ENCODE results near the gene SRPK3. TPM values are rescaled to one million over a fixed set of nuclear protein-coding genes. Genes with fewer than 3 reads are reported as not detected.

SRPK3 gene
- total RNA-seq, 1 experiment from 2014 or later = 1.6 TPM

DNA sequence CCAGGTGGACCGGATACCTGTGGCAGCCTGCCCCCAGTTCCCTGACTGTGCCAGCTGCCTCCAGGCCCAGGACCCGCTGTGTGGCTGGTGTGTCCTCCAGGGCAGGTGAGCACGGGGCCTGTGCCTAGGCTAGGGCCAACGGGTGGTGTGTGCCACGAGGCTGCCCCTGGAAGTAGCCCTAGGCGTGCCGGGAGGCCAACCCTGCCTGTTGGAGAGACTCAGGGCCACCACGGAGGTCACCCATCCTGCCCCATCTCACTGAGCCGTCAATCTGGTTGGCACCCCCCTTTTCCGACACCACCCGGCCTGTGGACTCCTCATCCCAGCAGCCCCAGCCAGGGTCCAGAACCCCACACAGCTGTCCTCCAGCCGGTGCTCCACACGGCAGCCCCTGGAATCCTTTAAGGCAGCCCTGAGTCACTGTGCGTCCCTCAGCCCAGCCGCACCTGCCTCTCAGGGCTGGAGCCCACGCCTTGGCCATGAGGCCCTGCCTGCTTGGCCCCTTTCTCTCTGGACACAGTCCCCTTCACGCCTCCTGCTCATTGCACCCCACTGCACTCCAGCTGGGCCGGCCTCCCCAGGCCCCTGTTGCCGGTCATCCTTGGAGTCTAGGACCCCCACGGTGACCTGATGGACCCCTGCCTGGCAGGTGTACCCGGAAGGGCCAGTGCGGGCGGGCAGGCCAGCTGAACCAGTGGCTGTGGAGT, 11.5 kb upstream of the SRPK3 start:
- no peaks in the 10 kb centered on the region for H3K27me3 ChIP-seq (ENCODE audit: control insufficient read depth, insufficient read depth, low read length)
- no peak overlapping the region for H3K4me3 ChIP-seq (ENCODE audit: low read depth in 2 of 2, low read length in 2 of 2)
- DNase-seq (ENCODE audit: low read depth, low spot score) (no peak), ATAC-seq (no peak)
- H3K9me3 ChIP-seq (ENCODE audit: control insufficient read depth, insufficient read depth, low read depth, low read length) = no peaks in the 10 kb centered on the region
- H3K27ac ChIP-seq (ENCODE audit: low read length) = no peak overlapping the region
- intact Hi-C loops (cut with micrococcal nuclease; ENCODE audit: unreplicated experiment) = loop anchor here (10.0 kb wide), 2 partner anchors 115 to 155 kb away; partner anchors contain the start of genes ARHGAP4 and L1CAM
- POLR2A ChIA-PET = no interaction called here
- BruUV-seq (replicated peaks) = no TSS peak
- peaks cover 22% of the 10 kb centered on the region for H3K4me1 ChIP-seq (ENCODE audit: control insufficient read depth, insufficient read depth, low read length)
- in situ Hi-C loops (cut with HindIII; ENCODE audit: low pct_unique_long_range_greater_than_20kb, low sequenced_read_pairs) = no loop called here
- no peaks in the 10 kb centered on the region for H3K36me3 ChIP-seq (ENCODE audit: control insufficient read depth, insufficient read depth, low read length)
- CTCF ChIA-PET = no interaction called here
- no peak for TF ChIP-seq POLR2AphosphoS5 (IDR thresholded peaks at IDR 0.05; ENCODE audit: low read depth, low read length)
- TF ChIP-seq REST (IDR thresholded peaks at IDR 0.05; ENCODE audit: insufficient read depth in 1 of 2, low read depth in 2 of 2, low read length in 1 of 2) = no peak
- TF ChIP-seq SIN3A (IDR thresholded peaks at IDR 0.05; ENCODE audit: borderline replicate concordance, insufficient read depth, low read depth, low read length) = no peak
- no peak for TF ChIP-seq TCF7L2 (IDR thresholded peaks at IDR 0.05; ENCODE audit: low read depth, low read length)
- TF ChIP-seq, protein P1, sequence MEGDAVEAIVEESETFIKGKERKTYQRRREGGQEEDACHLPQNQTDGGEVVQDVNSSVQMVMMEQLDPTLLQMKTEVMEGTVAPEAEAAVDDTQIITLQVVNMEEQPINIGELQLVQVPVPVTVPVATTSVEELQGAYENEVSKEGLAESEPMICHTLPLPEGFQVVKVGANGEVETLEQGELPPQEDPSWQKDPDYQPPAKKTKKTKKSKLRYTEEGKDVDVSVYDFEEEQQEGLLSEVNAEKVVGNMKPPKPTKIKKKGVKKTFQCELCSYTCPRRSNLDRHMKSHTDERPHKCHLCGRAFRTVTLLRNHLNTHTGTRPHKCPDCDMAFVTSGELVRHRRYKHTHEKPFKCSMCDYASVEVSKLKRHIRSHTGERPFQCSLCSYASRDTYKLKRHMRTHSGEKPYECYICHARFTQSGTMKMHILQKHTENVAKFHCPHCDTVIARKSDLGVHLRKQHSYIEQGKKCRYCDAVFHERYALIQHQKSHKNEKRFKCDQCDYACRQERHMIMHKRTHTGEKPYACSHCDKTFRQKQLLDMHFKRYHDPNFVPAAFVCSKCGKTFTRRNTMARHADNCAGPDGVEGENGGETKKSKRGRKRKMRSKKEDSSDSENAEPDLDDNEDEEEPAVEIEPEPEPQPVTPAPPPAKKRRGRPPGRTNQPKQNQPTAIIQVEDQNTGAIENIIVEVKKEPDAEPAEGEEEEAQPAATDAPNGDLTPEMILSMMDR (IDR thresholded peaks at IDR 0.05) = no peak

DNA sequence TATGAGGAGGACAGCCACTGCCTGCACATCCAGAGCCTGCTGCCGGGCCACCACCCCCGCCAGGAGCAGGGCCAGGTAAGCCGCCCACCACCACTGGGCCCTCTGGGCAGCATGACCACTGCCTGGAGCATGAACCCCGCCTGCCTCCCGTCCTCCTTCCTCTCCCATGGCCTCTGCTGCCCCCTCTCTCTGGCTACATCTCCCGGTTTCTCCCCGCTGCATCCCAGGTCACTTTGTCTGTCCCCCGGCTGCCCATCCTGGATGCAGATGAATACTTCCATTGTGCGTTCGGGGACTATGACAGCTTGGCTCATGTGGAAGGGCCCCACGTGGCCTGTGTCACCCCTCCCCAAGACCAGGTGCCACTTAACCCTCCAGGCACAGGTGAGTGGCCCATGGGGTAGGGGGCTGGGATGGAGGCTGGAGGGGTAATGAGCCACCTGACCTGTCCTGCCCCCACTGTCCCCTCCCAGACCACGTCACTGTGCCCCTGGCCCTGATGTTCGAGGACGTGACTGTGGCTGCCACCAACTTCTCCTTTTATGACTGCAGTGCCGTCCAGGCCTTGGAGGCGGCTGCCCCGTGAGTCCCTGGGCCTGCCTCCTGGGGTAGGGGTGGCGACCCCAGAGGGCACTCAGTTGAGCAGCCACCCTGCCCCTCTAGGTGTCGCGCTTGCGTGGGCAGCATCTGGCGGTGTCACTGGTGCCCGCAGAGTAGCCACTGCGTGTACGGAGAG, 10.8 kb upstream of the SRPK3 start:
- TF ChIP-seq SIN3A (IDR thresholded peaks at IDR 0.05; ENCODE audit: borderline replicate concordance, insufficient read depth, low read depth, low read length) (no peak), REST (IDR thresholded peaks at IDR 0.05; ENCODE audit: insufficient read depth in 1 of 2, low read depth in 2 of 2, low read length in 1 of 2) (no peak), TCF7L2 (IDR thresholded peaks at IDR 0.05; ENCODE audit: low read depth, low read length) (no peak), POLR2AphosphoS5 (IDR thresholded peaks at IDR 0.05; ENCODE audit: low read depth, low read length) (no peak)
- TF ChIP-seq, protein P1 (IDR thresholded peaks at IDR 0.05) = no peak
- peaks cover 15% of the 10 kb centered on the region for H3K4me1 ChIP-seq (ENCODE audit: control insufficient read depth, insufficient read depth, low read length)
- H3K27ac ChIP-seq (ENCODE audit: low read length) = no peak overlapping the region
- H3K27me3 ChIP-seq (ENCODE audit: control insufficient read depth, insufficient read depth, low read length) = no peaks in the 10 kb centered on the region
- intact Hi-C loops (cut with micrococcal nuclease; ENCODE audit: unreplicated experiment) = loop anchor here (10.0 kb wide), 2 partner anchors 115 to 155 kb away; partner anchors contain the start of genes ARHGAP4 and L1CAM
- no peaks in the 10 kb centered on the region for H3K36me3 ChIP-seq (ENCODE audit: control insufficient read depth, insufficient read depth, low read length)
- ATAC-seq (no peak), DNase-seq (ENCODE audit: low read depth, low spot score) (no peak)
- ChIA-PET POLR2A (no interaction called here), CTCF (no interaction called here)
- no TSS peak for BruUV-seq (replicated peaks)
- in situ Hi-C loops (cut with HindIII; ENCODE audit: low pct_unique_long_range_greater_than_20kb, low sequenced_read_pairs) = no loop called here
- H3K4me3 ChIP-seq (ENCODE audit: low read depth in 2 of 2, low read length in 2 of 2) = no peak overlapping the region
- H3K9me3 ChIP-seq (ENCODE audit: control insufficient read depth, insufficient read depth, low read depth, low read length) = no peaks in the 10 kb centered on the region

All from Panc1 (cell line).